CD4-positive, alpha-beta T cell treated with Interleukin-17A for 1 hour (primary cell): ENCODE results near the gene DCDC1.
"Not testable (repeated sequence)": the region's sequence is repeated elsewhere in the genome, so short reads cannot be mapped to it uniquely, and the experiment has no call there.

Experiments
- DNase-seq: peaks from one replicate; pipeline ENCODE4 v3.0.0-alpha.2; 2020

Gene DCDC1

DNA sequence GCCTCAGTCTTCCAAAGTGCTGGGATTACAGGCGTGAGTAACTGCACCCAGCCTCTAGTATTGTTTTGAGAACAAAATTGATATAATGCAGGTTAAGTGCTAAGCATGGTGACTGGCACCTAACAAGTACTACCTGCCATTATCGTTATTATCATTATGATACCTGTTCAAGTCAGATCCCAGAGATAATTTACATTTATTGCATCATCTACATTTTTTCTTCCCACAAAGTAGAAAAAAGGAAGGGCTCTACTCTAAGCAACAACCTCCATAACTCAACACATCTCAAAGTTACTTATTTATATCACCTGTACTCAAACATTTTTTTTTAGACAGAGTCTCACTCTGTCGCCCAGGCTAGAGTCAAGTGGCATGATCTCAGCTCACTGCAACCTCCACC, 42.1 kb downstream of the DCDC1 start:
- DNase-seq = no peak

DNA sequence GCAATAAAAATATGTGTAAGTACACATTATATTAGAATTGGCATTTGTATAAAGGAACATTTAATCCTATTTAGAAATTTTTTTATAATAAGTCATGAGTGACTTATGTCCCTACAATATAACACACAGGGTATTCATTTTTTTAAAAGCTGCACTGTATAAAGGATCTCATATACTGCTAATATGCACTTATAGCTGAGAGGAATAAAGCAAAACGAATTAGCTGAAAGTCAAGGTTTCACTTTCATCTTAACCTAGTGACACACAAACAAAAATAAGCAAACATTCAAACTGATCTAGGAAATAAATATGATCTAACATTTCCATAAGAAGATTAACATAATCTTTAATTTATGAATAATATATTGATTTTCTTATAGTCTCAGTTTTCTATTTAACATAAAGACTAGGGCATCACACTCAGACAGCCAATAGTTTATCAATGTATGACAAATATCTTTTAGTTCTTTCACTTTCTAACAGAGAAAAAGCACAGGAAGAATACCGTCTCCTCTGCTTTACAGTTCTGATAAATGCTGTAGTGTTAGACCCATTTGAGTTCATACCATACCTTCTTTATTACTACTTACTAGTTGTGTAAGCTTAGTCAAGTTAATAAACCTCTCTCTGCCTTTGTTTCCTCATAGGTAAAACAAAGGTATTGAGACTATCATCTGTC, 42.9 kb downstream of the DCDC1 start:
- peak; percentile 3 for DNase-seq

DNA sequence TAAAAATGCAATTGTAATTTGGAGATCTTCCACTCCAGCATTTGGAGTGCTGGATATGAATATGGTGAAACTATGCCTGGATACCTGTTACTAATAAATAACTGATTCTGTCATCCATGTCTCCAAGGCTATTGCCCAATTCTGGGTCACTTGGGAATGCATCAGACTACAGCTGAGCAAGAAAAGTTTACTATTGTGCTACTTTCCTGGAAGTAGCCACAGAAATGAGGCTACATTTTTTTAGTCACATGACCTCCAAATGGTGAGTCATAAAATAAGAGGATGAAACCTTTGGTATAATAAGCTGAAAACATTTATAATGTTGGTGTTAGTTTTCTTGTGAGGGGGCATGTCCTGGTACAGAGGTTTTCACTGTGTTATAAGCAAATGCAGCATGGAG, 44.4 kb downstream of the DCDC1 start:
- DNase-seq = no peak

DNA sequence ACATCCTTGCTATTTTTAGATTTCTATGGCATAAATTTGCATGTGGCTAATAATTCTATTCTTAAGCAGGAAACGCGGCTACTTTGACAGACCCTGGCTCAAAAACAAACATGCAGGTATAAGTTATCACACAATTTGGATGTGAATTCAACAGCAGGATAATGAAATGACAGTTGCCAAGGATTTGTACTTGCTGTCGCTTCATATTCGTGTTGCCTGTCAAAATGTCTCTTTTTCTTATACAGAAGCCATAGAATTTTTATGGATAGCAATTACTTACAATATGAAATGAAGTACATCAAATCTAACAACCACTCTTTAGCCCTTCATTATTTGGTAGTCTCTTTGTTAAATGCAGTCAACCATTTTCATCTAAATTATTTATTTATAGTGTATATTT, 46.4 kb downstream of the DCDC1 start:
- DNase-seq = no peak

DNA sequence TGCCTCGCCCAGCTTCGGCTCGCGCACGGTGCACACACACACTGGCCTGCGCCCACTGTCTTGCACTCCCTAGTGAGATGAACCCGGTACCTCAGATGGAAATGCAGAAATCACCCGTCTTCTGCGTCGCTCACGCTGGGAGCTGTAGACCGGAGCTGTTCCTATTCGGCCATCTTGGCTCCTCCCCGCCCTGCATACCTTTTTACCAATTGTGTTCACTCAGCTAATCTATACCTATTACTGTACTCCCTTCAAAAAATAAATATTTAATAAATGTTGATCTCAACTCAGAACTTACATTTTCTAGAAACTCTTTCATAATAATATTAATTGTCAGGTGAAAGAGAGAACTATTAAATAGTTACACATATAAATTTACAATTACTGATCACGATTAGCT, 48.0 kb downstream of the DCDC1 start:
- not testable (repeated sequence) for DNase-seq

DNA sequence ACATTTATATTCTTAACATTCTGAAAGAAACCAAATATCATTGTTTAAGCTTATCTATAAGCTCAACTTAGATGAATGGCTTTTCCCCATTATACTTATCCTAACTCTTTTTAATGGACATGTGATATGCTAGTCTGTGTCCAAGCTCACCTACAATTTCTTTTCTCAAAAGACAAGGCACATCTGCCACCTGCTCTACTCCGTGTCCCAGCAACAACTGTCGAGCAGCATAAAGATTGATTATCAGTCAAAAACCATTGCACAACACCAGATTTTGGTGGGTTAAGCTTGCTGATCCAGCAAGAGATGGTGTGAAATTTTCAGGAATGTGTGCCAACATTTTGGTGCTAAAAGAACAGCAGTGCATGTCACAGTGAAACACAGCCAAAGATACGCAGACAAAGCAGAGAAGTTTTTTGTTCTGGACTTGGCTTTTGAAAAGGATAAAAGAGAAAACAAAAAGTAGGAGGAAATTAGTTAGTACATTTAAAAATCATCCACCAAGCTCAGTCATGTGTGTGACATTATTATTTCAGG, 65.8 kb downstream of the DCDC1 start:
- no peak for DNase-seq

DNA sequence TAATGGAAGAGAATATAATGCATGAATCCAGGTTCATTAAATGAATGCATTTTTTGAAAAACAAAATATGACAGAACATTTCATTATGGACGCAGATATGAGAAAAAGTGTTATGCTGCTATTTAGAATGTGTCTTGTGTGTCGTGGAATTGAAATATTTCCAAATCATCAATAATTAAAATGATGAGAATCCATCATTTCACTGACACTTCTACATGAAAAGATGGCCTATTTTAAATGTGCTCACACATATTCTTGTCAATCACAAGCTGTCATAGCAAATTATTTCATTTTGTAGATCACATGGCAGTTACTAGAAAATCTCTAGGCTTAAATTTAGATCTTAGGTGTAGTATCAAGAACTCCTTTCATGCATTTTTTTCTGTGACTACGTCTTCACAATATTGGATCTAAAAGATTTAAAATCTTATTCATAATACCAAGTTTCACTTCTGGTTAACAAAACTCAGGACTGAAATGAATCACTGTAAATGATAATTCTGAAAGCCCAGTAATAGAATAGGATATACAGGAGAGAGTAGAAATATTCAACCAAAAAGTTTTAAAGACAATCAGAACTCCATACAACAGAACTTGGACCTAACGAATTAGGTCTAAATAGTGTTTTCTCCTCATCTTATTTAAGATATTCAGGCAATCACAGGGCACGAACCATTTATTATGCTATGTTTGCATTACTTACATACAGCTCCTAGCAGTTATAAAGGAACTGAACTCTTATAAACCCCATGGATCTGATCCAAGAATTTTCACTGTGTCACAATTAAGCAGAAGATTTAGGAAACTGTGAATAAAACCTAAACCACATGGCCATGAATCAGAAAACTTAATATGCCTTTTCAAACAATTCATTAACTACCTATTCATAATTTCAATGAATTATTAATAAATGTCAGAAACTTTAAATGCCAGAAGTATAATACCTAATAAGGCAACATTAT, 67.7 kb downstream of the DCDC1 start:
- no peak for DNase-seq

DNA sequence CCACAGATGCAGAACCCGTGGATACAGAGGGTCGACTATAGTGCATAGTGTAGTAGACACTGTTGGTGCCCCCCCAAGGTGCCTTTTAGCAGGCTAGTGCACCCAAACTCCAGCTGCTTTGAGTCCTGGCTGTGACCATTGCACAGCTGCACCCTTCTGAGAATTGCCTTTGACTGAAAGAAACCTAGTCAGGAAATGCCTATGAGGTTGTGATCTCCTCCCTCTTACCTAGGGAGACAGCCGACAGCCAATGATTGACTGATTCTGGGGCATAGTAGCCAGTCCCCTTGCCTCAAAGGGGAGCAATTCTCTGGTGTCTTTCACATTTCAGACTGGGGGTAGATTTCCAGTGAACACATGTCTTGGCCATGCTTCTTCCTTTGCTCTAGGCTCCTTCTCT, 74.2 kb downstream of the DCDC1 start:
- no peak for DNase-seq

DNA sequence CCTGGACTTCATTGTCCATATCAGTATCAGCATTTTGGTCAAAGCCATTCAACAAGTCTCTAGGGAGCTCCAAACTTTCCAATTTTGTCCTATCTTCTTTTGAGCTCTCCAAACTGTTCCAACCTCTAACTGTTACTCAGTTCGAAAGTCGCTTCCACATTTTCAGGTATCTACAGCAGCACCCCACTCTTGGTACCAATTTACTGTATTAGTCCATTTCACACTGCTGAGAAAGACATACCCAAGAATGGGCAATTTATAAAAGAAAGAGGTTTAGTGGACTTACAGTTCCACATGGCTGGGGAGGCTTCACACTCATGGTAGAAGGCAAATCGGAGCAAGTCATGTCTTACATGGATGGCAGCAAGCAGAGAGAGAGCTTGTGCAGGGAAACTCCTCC, 96.0 kb downstream of the DCDC1 start:
- not testable (repeated sequence) for DNase-seq

DNA sequence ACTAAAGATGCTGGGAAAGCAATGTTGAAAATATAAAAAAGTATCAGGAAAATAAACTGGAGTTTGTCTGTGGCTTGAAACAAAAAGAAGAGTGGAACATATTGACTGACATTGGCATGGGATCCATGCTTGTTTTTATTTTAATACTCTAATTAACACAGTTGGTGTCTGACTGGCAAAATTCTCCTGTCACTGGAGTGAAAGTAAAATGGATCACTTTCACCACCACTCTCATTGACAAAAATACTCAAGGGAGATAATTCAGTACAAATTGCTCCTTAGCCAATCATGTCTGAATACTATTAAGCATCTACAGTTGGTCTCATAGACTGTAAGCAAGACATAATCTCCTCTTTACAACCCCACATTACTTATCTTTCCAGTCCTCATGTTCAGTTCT, 101.8 kb downstream of the DCDC1 start:
- no peak for DNase-seq

DNA sequence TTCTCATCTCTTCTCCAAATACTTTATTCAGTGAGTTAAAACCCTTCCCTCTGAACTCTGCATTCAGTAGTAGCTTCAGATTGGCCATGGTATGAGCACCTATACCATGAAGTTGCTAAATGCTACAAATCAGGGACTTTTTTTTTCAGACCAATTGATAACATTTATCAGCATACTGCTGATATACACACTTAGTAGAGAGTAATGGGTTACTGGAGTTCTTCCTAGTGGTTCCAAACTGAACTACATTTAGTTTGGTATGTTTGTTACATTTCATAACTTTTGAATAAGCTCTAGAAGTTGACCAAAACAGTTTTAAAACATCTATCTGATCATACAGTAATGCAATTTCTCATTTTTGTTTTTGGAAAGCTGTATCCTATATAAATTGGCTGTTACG, 104.7 kb downstream of the DCDC1 start:
- DNase-seq = no peak

DNA sequence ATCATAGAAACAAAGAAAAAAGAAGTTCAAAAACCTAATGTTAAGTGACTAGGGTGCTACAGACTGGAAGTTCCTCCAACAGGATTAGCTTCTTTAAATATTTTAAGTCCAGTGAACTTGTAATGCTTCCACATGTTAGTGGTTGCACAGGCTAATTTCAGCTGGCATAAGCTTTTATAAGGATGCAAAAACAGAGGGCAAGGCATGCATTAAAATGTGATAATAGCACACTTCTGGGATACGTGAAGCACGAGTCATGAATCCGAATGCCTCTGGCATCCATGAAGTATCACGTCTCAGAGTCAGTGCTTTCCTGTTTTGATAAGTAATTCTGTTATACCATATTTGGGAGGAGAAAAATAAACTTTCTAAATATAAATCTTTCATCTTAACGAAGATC, 106.8 kb downstream of the DCDC1 start:
- no peak for DNase-seq

DNA sequence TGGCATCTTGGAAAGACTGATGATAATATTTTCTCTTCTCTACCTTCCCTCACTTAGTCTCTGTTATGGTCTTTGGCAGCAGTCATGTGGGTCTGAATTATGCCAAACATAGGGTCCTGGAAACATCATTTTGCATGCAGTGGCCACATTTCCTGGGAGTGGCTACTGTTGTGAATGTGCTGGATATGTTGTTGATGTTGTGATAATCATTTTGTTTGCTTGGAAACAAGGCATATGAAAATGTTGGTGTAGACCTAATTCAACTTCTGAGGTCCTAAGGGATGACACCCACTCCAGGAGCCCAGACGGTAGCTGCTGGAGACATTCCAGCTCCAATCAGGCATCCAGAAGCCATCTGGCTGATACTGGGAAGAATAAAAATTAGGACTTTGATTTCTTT, 109.7 kb downstream of the DCDC1 start:
- DNase-seq = no peak

DNA sequence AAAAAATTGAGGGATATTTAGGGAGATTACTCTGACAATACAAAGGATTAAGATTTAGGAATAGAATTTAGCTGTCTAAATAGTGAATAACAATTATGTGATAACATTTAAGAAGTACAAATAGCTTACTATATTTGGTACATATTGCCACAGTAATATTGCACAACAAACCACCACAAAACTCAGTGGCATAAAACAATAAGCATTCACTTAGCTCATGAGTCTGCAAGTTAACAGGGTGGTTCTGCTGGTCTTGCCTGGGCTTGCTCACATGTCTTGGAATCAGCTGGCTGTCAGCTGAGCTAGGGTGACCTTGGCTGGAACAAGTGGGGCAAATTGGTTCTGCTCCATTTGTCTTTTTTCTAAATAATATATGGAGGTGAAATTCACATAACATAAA, 115.1 kb downstream of the DCDC1 start:
- DNase-seq = no peak

DNA sequence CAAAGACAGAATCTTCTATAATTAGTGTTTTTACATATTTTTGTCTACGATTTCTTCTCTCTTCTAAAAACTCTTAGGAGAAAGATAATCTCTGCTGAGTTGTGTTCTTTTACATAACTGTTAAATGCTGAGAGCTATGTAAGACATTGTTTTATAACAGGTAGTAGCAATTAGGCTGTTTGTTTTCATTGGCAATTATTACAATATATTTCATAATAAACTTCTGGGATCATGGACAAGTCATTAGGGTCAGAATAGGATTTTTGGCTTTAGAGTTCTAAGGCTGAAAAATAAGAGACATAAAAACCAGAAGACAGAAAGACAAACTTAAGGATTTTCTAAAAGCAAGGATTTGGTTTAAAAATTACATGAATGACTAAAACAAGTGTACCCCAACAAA, 120.8 kb downstream of the DCDC1 start:
- no peak for DNase-seq

DNA sequence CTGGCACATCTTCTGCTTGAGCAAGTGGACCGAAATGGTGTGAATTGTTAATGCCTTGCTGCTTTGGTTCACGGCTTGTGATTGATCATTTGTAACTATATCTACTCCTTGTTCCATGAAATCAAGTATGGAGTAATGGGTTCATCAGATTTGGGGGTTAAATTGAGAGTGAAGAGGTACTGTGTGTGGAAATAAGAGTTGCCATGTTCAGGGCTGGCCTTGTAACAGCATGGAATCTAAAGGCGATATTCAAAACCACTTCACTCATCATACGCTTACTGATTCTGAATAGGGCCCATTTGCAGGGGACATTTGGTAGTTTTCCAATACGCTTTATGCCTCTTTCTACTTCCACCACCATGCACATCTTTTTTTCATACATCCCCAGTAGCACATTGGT, 122.2 kb downstream of the DCDC1 start:
- no peak for DNase-seq

DNA sequence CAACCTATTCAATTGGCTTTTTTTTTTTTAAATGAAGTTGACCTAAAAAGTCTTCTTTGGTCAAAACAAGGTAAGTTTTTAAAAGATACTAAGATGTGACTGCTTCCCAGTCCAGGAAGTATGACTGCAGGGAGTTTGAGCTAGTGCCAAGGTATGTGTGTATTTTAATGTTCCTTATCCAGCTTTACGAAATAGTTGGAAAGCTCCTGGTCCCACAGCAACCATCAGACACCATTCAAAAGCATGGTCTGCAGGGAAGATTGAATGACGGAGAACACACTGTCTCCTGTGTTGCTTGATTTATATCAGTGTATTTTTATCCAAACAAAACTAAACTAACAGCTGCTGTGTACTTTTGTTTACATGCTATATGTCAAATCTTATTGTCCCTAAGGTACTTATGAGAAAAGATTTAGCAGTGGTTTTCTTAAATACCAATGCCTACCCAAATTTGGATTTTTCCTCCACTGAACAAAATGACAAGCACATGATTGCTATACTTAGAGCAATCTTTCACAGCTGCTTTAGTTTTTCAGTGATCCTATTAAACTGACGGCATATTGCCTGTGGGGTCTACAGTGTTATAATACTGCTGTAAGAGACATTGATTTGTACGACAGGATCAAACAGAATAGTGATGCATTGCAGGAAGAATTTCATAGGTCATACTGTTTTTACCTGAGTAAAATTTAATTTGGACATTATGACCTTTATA, 122.9 kb downstream of the DCDC1 start:
- DNase-seq = no peak

DNA sequence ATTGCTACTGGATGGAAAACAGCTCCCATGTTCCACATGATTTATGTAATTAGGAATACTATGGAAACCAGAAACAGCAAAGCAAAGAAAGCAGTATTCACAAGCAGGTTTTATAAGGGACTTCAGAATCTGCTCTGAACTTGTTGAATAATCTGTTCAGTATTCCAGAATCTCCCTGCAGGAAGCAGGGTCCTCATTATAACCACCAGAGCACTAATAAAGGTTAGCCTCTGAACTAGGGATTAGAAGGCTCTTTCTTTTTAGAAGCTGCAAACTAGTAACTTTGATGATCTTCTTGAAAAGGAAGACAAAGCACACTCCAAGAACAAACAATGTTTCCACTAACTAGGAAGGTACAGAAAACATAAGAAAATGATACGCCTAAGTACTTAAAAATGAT, 125.8 kb downstream of the DCDC1 start:
- DNase-seq = no peak

DNA sequence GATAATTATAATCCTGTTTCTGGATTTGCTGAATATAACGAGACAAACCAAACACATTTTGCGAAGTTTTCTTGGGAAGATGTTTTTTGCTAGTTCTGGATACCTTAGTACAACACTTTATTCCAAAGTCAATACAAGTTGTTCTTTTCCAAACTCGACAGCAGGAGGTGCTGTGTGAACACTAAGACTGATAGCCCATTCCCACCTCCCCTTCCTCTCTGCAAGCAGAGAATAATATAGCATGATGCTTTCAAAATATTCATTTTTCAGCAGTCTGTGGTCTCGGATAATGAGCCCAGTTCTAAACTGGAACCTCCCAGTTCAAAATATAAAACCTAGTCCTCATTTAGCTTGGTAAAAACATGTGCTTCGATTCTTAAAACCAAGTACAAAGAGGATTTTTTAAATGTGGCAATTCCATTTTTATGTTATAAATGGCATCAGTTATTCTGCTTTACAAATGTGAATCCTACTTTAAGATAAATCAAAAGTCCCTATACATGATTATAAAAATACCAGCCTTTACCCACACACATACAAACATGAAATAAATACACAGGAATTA, 129.1 kb downstream of the DCDC1 start:
- DNase-seq = peak; percentile 37

DNA sequence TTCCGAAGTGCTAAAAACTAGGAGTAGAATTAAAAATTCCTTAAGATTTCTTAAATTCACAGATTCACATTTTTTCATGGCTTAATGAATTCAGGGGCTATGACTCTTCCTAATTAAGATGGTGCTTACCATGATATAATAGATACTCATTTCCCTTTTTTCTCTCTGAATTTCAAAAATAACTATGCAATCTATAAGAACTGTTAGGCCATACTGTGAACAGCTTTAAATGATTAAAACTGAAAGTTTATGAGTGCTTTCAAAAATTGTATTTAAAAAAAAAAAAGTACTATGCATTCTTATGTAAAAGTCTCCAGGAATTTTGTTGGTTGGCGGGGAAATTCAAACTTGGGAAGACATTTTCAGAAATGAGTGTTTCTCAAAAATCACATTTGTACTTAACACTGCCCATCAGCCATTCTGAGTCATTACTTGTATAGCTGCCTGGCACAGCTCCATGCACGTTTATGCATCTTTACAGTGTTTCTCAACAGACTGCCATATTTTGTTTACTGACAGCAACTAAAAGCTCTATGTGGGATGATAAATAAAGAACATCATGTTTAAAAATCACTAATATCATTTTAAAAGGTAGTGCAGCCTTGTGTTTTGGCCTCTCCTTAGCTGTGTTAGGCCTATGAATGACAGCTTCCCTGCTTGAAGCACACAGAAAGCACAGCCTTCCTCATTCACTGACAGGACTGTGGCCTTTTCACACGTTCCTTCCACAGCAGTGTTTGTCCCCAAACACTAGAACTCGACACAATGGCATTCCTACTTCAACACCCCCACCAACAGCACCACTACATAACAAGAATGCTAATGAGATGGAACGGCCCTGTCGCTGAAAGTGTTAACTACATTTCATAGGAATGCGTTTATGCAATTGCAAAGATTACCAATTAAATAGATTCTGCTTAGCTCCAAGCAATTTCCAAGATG, 131.4 kb downstream of the DCDC1 start:
- no peak for DNase-seq

DNA sequence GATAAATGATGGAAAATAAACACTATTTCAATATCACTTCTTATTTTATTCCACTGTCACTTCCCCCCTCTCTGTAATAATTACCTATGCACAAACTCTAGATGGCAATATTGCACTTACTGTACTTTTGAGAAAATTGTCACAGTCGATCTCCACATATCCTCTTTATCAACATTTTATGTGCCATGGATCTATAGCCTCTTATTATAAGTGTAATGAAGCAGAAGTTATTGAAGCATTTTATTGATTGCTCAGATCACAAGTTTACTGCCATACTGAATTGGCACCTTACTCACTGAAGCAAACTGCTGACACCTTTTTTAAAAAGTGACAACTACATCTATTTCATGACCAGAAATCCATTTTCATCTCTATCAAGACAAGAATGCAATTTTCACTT, 133.4 kb downstream of the DCDC1 start:
- DNase-seq = no peak

DNA sequence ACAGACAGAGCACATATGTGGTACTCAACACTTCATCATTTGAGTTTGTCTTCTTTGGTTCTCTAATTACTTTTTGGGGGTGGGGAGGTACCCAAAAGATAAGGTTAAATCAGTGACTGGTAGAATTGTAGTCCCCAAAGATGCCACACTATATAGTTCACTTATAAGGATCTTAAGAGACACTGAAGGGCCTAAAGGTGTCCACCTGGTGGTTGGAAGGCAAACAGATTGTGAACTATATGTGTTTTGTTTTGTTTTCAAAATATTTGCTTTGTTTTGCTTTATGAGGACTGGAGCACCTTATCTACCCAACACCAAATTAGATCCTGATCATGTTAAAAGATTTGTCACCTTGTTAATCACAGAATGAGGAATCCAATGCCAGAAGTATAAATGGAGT, 136.1 kb downstream of the DCDC1 start:
- no peak for DNase-seq
